Left lung (tissue), 10 donors: ENCODE results near the gene AK3. TPM values are rescaled to one million over a fixed set of nuclear protein-coding genes. Genes with fewer than 3 reads are reported as not detected.

Source experiments
- ATAC-seq: fragments of 200-7000 bp; cut with Tn5 transposase; one replicate; pipeline ENCODE4 v1.9.1; 2020; ENCODE audit warnings: moderate library complexity
- DNase-seq, 4 donors: peaks; one replicate each; pipeline ENCODE4 v3.0.0-alpha.2; 2013 to 2020
- H3K27ac ChIP-seq, 2 donors: fragments of 200-600 bp; sonication (generic) in 1 of 2; one replicate each; pipeline versions ENCODE4 v1.5.0 to v1.8.0; 2020 to 2021
- H3K27me3 ChIP-seq, 2 donors: fragments of 200-600 bp; sonication (generic) in 1 of 2; one replicate each; pipeline versions ENCODE4 v1.5.0 to v1.8.0; 2020 to 2021
- H3K36me3 ChIP-seq, 2 donors: fragments of 200-600 bp; sonication (generic) in 1 of 2; one replicate each; pipeline versions ENCODE4 v1.5.0 to v1.8.0; 2020 to 2021
- H3K4me1 ChIP-seq, 2 donors: fragments of 200-600 bp; one replicate each; pipeline ENCODE4 v1.8.0; 2021
- H3K4me3 ChIP-seq, 2 donors: fragments of 200-600 bp; sonication (generic) in 1 of 2; one replicate each; pipeline versions ENCODE4 v1.5.0 to v1.8.0; 2020 to 2021; ENCODE audit warnings: mild to moderate bottlenecking in 1 of 2
- H3K9me3 ChIP-seq, 2 donors: fragments of 200-600 bp; sonication (generic) in 1 of 2; one replicate each; pipeline versions ENCODE4 v1.5.0 to v1.8.0; 2020 to 2021
- CTCF ChIP-seq, 2 donors: fragments of 200-600 bp; sonication (generic) in 1 of 2; IDR thresholded peaks; one replicate each; pipeline versions ENCODE4 v1.5.0 to v1.8.0; 2021; ENCODE audit warnings: antibody characterized with exemption in 2 of 2
- intact Hi-C, 2 donors: fragments of 100-400 bp; cut with DNase I; formaldehyde crosslinking; loops; one replicate each; pipeline versions ENCODE4 v1.11.2 to v1.14.2; 2022
- polyA plus RNA-seq, 6 donors: library from polyadenylated mRNA; unstranded; fragments of 120-200 nt; gene quantifications; one replicate each; pipeline ENCODE4 v1.2.1, GENCODE V29; 2013; ENCODE audit not compliant: insufficient read length in 6 of 6
- total RNA-seq, 2 donors: library from RNA; stranded (reverse); fragmentation: NEBNext Ultra II Directional; extraction: Animal tissue kit (Norgen Biotek cat#: 25700); gene quantifications; one replicate each; pipeline ENCODE4 v1.2.1, GENCODE V29; 2021
- donor health status: DM: no; HTN: yes; CAD: no.
- donor health status: DM: no; HTN: no; CAD: no.

The AK3 gene
- total and polyA plus RNA-seq, 8 donors: 44.8 to 78.6 (median 67.7) TPM

GRCh38 chr9:4706971-4707622, 33.9 kb downstream of the AK3 start:
- intact Hi-C loops: no loop called here
- no peak overlapping the region for H3K27ac ChIP-seq
- no peak overlapping the region for H3K4me3 ChIP-seq
- no peaks in the 10 kb centered on the region for H3K27me3 ChIP-seq
- TF ChIP-seq CTCF (IDR thresholded peaks at IDR 0.05): no peak
- H3K4me1 ChIP-seq: no peaks in the 10 kb centered on the region
- DNase-seq (no peak), ATAC-seq (no peak)
- H3K36me3 ChIP-seq: peaks cover 0 to 42% of the 10 kb centered on the region in 2 donors
- H3K9me3 ChIP-seq: no peaks in the 10 kb centered on the region

DNA sequence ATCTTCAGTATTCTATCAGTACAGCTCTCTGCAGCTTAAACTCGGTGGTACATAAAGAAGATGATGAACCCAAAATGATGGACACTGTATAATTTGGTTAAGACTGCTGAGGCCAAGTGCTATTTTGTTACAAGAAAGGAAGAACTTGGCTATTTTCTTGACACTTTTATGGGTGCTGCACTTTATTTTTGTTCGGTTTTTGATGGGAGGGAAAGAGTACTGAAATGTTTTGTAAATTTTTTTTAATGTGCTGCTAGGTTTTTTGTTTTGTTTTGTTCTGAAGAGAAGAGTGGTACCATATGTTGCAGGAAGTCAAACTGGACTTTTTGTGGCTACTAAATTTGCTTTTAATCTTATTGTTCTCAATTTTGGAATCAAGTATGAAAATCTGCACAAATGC, 35.0 kb downstream of the AK3 start:
- no peak for TF ChIP-seq CTCF (IDR thresholded peaks at IDR 0.05)
- Histone ChIP-seq H3K4me1 (no peaks in the 10 kb centered on the region), H3K27me3 (no peaks in the 10 kb centered on the region), H3K27ac (no peak overlapping the region), H3K36me3 (peaks cover 0 to 47% of the 10 kb centered on the region in 2 donors), H3K4me3 (no peak overlapping the region), H3K9me3 (no peaks in the 10 kb centered on the region)
- ATAC-seq (no peak), DNase-seq (no peak)
- intact Hi-C loops: no loop called here

DNA sequence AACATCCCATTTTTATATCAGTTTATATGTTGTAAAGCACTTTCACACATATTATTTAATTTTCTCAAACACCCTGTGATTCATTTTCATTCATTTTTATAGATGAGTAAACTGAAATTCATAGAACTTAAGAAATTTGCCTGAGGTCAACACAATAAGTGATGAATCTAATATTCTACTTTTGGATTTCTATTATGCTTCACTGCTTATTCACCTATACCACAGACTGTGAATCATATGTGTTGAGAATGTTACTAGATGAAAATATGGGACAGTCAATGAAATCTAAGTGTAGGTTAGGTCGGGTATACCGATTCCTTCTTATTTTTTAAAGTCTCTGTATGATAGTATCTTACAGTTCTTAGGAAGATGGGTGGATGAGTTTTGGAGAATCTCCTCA, 36.9 kb downstream of the AK3 start:
- no peak for TF ChIP-seq CTCF (IDR thresholded peaks at IDR 0.05)
- DNase-seq: no peak
- H3K9me3 ChIP-seq: no peaks in the 10 kb centered on the region
- no peaks in the 10 kb centered on the region for H3K4me1 ChIP-seq
- H3K36me3 ChIP-seq: peaks cover 0 to 46% of the 10 kb centered on the region in 2 donors
- no peaks in the 10 kb centered on the region for H3K27me3 ChIP-seq
- H3K4me3 ChIP-seq: no peak overlapping the region
- no peak for ATAC-seq
- intact Hi-C loops: no loop called here
- H3K27ac ChIP-seq: no peak overlapping the region

DNA sequence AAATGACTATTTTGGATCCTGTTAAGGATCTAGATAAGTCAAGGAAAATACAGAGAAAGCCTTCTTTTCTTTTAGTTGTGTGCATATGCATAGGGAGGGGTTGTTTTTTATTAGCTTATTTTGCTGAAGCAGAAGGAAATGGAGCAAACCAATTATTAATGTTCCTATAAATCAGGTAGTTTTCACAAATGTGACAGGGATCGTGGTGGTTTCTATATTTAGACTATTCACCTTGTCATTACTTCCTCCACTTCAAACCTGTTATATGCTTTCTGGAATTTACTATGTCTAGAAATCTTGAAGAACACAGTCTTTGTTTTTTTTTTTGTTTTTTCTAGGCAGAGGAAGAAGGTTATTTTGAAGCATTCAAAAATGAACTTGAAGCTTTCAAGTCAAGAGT, 39.5 kb downstream of the AK3 start:
- no peak for ATAC-seq
- intact Hi-C loops: no loop called here
- H3K4me3 ChIP-seq: no peak overlapping the region

GRCh38 chr9:4700932-4701331, 40.1 kb downstream of the AK3 start:
- no peak for ATAC-seq
- intact Hi-C loops: no loop called here
- Histone ChIP-seq H3K4me1 (no peaks in the 10 kb centered on the region), H3K27ac (no peak overlapping the region), H3K9me3 (no peaks in the 10 kb centered on the region), H3K36me3 (peaks cover 0 to 61% of the 10 kb centered on the region in 2 donors), H3K4me3 (no peak overlapping the region), H3K27me3 (no peaks in the 10 kb centered on the region)
- no peak for DNase-seq
- no peak for TF ChIP-seq CTCF (IDR thresholded peaks at IDR 0.05)

More for the DNA sequence above, 39.5 kb downstream of the AK3 start:
- no peaks in the 10 kb centered on the region for H3K4me1 ChIP-seq
- TF ChIP-seq CTCF (IDR thresholded peaks at IDR 0.05): no peak
- no peak for DNase-seq
- no peaks in the 10 kb centered on the region for H3K27me3 ChIP-seq
- no peaks in the 10 kb centered on the region for H3K9me3 ChIP-seq
- no peak overlapping the region for H3K27ac ChIP-seq
- H3K36me3 ChIP-seq: peaks cover 0 to 64% of the 10 kb centered on the region in 2 donors
